Measurements from ENCODE around the gene SLC20A1.

Gene SLC20A1

DNA sequence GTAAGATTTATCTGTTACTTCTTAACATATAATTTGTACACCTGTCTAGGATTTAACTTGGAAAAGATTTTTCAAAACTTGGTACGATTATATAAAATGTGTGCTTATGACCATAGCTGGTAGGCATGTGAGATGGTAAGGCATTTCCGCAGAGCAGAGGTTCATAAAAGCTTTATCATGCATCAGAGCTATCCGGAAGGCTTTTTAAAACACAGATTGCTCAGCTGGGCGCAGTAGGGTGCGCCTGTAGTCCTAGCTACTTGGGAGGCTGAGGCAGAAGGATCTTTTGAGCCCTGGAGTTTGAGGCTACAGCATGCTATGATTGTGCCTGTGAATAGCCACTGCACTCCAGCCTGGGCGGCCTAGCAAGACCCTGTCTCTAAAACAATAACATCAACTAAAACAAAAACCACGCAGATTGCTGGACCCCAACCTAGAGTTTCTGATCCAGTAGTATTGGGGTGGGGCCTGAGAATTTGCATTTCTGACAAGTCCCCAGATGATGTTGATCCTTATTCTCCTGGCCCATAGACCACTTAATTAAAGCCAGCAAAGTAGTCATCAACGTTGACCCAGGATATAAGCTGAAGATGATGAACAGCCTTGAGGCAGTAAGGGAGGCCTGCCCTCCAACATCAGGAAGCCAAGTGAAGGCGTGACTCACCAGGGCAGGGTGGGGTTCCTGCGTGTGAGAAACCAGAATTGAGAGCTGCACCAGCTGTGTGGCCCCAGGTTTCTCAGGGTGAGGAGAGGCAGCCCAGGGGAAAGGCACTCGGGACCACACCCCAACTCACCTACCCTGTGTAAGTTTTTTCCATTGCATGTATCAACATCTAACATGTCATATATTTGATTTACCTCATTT is 21.6 kb upstream of the SLC20A1 start:
- DNase-seq (ENCODE audit: low read depth in 3 of 3, low spot score in 1 of 3), result peak; percentile 41 to 51 (median 50)

DNA sequence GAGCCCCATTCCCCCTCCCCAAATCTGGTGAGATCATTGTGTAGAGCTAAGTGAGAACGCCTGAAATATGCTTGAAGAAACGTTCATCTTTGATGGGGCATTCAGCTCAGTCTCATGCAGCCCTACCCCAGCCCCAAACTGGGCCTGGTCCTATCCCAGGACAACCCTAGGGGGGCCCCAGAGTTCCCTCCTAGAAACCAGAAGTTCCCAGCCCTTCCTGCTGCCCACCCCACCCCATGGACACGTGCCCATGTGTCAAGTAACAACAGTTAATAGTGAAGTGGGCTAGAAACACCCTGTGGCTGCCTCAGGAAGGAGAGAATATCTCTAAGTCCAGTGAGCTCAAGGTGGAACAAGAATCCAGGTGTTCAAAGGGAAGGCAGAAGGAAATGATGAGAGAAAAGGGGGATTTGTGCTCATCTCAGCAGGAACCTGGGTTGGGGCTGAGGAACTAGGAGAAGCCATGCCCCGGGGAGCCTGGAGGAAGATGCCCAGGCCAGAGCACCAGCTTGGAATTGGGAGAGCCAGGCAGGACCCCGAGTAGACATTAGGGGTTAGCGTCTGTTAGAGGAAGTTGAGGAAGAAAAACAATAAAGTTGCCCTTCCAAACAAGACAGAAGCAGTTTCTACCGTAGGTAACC is 20.1 kb upstream of the SLC20A1 start:
- no peak for DNase-seq (ENCODE audit: low read depth in 3 of 3, low spot score in 1 of 3)

DNA sequence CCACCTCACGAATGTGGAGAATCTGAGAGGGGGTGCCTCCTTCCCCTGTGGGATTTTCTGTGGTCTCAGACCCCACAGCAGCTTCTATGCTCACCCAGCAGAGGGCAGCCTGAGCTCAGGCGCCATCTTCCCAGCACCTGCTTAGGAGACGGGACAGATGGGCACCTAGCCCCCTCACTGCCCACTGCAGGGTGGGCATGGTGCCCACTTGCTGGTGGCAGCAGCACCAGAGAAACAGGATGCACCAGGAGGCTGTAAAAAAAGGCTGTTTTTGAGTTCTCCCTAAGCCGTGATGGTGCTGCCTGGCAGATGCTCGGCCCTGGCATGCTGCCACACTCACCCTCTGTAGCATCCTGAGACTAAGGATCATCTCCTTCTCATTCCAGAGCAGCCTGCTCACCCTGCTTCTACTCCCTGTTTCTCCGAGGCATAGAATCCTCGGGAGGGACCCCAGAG is 19.1 kb upstream of the SLC20A1 start:
- peak in 2 of 3 donors; percentile 25 to 34 for DNase-seq (ENCODE audit: low read depth in 3 of 3, low spot score in 1 of 3)

DNA sequence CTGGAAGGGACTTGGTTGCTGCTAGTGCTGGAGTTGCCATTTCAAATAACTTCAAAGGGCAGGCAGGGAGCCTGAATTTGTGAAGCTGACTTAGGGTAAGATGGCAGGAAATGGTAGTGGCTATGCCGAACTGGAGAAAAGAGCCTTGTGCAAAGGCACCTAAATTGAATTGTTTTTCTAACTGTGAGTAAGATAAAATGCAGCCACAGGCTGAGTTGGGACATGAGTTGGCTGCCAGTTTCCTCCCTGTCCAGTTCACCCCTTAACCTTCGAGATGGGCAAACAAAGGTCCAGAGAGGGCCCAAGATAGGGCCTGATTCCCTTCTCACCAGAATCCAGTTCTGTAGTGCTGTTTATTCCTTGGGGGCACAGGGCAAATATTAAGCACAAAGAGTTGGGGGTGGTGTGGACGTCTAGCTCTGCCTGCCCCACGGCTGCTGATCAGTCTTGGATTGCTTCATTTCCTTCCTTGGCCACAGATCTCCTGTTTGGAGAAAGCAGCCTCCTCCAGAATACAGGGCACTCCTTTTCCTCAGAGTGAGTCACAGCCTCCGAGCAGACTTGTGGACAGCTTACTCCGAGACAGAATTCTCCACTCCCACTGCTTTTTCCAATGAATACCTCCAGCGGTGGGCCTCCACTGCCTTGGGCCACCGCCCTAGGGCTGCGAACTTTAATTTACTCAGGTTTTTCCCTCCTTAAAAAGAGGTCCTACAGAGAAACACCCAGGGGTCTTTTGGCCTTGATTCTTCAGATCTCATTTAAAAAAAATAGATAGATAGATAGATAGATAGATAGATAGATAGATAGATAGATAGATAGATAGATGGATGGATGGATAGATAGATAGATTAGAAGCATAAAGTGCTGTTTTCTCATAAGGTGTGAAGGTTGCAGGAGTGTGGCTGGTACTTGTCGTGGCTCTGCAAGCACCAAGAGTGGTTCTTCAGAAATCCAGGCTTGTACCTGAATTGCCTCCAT is 18.4 kb upstream of the SLC20A1 start:
- no peak for DNase-seq (ENCODE audit: low read depth in 3 of 3, low spot score in 1 of 3)

DNA sequence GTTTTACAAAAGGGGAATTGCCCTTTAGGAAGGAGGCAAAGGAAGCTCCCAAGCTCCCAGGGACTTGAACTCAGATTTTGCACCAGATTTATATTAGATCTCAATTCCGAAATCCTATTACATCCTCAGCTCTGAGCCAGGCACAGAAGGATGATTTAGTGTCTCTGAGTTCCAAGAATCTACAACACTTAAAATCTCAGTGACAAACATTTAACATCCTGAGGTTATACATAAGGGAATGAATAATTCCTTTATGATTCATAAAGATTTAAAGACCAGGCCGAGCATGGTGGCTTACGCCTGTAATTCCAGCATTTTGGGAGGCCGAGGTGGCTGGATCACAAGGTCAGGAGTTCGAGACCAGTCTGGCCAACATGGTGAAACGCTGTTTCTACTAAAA is 16.5 kb upstream of the SLC20A1 start:
- DNase-seq (ENCODE audit: low read depth in 3 of 3, low spot score in 1 of 3), result no peak

DNA sequence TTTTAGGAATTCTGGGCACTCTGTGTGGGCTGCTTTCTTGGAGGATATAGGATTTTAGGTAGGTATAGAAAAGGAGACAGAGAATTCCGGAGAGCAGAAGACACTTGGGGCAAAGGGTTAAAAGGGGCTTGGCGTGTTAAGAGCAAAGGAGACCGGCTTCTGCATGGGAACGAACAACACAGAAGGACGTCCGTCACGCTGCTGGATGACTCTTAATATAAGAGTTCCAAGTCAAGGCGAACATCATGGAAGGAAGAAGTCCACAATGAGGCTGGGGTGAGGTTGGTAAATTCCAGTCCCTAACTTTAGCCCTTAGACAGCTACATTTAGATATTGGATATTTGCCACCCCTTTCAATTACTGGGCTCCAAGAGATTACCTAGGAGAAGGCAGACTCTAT is 15.9 kb upstream of the SLC20A1 start:
- DNase-seq (ENCODE audit: low read depth in 3 of 3, low spot score in 1 of 3), result no peak

DNA sequence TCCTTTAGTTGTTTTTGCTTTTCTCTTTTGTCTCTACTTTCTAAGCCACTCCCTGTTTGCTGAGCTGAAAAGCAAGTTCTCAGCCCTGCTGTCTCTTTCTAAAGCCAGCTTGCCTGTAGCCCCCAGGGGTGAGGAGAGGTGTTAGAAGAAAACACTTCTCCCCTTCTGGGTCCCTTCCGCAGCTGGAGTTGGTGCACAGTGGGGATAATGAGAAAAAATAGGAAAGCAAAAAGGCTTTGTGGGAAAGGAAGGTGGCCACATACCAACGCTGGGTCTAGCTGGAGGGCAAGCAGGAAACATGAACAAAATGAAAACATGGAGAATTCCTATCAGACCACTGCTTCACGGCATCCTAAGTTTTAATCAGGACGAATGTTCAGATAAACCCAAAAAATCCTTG is 15.5 kb upstream of the SLC20A1 start:
- no peak for DNase-seq (ENCODE audit: low read depth in 3 of 3, low spot score in 1 of 3)

DNA sequence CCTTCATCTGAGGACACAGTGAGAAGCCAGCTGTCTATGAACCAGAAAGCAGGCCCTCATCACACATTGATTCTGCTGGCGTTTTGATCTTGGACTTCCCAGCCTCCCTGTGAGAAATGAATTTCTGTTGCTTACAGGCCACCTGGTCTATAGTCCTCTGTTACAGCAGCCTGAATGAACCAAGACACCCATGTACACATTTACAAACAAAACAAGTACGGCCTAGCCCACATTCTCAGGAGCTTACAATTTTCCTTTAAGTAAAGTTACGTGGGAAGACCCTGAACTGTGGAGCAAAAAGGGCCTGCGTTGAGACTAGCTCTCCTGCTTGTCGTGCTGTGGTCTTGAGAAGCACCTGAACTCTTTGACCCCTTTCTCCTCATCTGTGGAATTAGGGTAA is 12.0 kb upstream of the SLC20A1 start:
- DNase-seq (ENCODE audit: low read depth in 3 of 3, low spot score in 1 of 3), result no peak

DNA sequence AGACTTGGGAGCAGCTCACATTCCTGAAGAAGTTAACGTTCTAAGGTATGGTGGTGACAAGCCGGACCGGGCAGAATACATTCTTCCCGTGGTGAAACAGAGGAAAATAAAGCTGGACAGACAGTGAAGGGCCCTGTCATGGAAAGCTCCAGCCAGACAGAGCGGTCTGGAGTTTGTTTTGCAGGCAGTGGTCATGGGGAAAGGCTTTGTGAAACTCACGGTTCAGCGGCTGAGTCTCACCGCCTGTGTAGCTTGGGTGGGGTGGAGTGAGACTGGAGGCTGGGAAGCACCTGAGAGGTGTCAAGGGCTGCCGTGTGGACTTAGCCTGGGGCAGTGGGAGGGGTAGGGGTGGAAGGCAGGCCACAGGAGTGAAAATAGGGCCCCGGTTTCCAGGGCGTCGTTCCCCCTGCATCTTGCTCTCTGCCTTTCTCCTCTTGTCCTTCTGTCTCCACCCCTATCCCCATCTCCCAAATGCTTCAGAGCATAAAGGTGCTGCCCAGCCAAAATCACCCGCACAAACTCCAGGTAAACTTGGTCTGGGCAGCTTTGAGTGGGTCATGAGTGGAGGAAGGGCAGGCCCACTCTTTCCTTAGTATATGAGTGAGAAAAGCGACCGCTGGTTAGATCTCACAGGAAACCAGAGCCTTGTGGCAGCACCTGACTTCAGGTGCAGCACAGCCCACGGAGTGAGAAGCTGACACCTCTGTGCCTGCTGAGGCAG is 11.4 kb upstream of the SLC20A1 start:
- DNase-seq (ENCODE audit: low read depth in 3 of 3, low spot score in 1 of 3), result no peak

DNA sequence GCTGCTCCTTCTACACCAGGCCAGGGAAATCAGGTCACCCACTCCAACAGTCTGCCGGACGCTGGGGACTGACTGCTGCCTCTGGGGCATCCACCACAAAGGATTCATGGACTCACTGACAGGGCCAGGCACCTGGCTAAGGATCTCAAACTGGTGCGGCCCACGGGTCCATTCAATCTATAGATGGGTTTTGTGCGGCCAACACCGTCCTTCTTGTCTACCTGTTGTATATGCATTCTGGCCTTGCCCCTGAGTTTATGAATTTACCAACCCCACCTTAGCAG is 10.9 kb upstream of the SLC20A1 start:
- no peak for DNase-seq (ENCODE audit: low read depth in 3 of 3, low spot score in 1 of 3)

DNA sequence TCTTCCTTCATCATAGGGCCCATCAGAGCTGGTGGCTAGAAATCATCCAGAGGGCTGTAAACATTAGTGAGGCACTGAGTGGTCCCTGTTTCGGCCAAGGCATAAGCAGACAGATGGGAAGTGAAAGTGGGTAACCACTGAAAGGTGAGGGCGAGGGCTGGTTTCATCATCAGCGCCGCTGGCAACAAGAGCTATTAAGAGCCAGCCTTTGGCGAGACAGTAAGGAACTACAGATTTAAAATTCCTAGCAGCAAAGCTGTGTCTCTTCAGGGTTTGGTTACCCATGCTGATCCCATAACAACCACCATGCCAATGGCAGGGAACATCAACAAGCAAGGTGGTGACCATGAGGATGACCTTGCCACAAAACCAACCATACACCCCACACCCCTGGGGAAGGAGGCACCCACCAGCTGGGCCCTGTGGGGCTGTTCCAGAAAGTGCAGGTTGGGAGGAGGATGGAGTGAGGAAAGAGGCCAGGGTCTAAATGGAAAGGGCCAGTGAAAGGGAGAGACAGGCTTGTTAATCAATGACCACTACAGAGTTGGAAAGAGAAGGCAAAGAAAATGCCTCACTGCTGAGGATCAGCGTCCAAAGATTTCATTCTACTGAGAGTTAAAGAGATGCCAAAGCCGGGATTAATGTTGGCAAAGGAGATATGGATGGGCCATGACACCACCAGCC is 9.0 kb upstream of the SLC20A1 start:
- no peak for DNase-seq (ENCODE audit: low read depth in 3 of 3, low spot score in 1 of 3)

DNA sequence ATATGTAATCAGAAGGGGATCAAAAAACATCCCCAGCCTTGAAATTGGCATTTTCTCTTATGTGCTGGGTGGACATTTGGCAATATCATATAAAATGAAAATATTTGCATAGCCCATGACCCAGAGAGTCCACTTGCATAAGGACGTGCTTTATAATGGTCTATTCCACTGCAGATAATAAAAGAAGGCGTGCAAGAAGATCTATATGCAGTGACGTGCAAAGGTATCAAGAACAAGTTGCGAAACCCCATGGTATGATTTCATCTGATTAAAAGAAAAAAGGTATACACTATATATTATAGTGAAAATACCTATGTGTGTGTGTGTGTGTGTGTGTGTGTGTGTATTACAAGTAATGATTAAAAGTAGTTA is 8.5 kb upstream of the SLC20A1 start:
- DNase-seq (ENCODE audit: low read depth in 3 of 3, low spot score in 1 of 3), result no peak

DNA sequence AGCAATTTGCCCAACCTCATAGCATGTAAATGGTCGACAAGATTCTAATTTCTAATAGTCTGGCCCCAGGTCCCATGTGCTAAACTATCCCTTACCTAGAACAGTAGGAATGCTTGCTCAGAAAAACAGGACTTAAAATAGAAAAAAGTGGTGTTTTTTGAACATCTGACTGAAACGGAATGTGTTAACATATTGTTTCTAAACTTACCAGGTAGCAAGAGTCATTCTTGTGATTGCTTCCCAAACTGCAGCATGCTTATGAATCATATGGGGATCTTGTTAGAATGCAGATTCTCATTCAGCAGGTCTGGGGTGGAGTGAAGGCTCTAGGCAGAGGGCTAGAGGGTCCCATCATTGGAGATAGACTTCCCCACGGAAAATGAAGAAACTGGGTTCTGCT is 5.8 kb upstream of the SLC20A1 start:
- no peak for DNase-seq (ENCODE audit: low read depth in 3 of 3, low spot score in 1 of 3)

DNA sequence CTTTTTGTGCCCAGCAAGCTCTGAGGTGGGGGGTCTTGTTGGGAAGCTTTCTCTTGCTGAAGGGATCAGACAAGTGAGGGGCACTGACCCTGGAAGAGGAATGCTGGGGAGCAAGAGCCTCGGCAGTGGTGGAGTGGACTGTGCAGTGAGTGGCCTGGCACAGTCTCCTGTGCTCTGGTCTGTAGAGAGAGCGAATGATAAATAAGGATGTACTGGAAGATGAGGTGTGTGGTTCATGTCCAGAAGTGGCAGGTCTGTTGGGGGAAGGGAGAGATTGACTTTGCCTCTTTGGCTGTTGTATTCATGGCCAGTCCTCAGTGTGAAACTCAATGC is 5.3 kb upstream of the SLC20A1 start:
- no peak for DNase-seq (ENCODE audit: low read depth in 3 of 3, low spot score in 1 of 3)

DNA sequence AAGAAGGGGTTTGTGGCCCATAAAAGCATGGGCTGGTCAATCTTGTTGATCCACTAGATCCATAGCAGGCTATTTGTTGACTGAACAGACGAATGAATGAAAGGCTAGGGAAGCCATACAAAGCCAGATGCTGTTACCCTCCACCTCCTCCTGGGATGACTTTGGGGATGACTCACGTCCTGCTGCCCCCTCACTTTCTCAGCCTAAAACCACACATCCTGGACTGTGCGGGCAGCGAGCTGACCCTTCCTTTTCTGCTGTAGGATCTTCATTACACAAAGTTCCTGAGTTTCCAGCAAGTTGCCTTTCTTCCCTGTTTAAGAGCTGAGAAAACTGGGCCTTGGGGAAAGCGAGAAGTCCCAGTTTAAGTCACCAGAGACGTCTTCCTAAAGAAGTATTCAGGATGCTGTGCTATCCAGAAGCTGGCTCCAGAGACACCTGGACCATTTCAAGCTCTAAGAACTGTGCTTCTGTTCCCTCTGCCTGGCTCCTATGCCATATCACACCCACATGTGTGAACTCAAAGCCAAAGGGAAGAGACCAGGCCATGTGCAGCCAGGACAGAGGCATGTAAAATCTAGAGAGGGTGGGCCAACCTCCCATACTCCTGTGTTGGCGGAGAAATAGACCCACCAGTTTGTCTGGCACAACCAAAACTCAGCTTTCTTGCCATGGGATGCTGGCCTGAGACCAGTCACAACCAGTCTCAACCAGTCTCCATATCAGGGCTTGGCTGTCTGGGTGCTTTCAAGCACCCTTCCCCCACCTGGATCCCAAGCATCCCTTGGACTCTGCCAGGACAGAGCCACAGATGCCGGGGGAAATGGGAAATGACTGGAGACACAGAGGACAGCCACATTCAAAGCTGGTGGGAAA is 4.7 kb upstream of the SLC20A1 start:
- DNase-seq (ENCODE audit: low read depth in 3 of 3, low spot score in 1 of 3), result no peak

DNA sequence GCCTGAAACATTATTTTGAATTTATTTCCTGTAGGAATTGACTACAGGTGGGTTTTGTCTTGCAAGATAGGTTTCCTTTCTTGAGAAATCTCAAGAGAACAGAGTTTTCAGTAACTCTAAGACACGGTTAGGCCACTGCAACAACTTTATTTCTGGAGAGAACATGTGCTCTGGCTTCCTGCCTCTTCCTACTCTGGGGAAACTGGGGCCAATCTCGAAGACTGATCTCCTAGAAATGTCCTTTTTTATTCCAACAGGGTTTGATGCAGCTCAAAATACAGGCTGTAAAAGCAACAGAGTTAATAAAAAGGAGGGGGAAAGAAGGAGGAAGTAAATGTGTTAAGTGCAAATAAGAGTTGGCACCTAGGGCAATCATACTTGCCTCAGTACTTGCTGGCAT is 4.0 kb upstream of the SLC20A1 start:
- DNase-seq (ENCODE audit: low read depth in 3 of 3, low spot score in 1 of 3), result no peak

DNA sequence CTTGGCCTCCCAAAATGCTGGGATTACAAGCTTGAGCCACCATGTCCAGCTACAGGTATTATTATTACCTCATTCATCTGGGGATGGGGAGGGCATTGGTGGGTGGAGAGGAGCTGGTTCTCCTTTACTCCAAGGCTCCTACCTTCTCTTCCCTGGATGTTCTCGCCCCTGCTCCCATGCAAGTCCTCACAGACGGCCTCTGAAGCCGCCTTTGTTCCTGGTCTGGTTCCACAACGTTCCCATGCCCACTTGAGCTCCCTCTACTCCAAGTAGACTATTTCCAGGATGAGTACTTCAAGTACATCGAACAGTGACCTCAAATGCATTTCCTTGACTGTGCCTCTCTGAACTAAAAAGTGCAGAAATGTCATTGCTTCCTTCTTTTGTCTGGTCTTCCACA is 3.2 kb upstream of the SLC20A1 start:
- no peak for DNase-seq (ENCODE audit: low read depth in 3 of 3, low spot score in 1 of 3)

DNA sequence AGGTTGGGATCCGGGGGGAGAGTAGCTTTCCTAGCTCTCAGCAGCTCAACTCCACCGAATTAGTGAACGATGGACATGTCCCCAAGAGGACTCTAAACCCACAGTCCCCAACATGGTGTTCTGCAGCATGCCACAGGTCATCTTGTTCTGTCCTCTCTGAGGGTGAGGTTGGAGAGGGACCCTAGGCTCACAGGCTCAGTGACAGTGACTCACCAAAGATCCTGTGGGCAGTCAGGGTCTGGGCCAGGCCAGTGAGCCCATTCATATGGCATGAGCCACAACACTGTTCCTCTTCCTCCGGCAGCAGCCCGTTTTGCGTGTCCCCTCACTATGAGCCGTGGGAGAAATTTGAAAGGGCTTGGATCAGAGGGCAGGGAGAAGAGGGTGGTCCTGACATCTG is 2.8 kb upstream of the SLC20A1 start:
- no peak for DNase-seq (ENCODE audit: low read depth in 3 of 3, low spot score in 1 of 3)

DNA sequence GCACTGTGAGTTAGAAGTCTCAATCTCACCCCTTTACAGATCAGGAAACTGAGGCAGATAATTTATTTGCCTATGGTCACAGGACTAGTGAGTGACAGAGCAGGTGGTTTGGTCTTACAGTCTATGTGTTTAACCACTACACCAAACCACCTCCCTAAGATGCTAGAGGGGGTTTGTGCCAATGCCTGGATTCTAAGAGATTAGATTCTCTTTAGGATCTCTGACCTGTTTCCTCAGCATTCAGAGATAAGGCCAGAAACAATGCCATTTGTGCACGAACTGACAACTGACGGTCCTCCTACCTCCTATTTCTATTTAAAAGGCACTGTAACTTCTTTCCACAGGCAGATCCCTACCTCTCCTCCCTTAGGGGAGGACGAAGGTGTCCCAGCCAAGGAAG is 2.3 kb upstream of the SLC20A1 start:
- DNase-seq (ENCODE audit: low read depth in 3 of 3, low spot score in 1 of 3), result no peak

Measured in stimulated activated CD4-positive, alpha-beta T cell treated with anti-CD3 and anti-CD28 coated beads, TNF-alpha, amount 100 ng/mL, for 1 hour (primary cell).